ENCODE measurements around the gene PUS3.

DNA sequence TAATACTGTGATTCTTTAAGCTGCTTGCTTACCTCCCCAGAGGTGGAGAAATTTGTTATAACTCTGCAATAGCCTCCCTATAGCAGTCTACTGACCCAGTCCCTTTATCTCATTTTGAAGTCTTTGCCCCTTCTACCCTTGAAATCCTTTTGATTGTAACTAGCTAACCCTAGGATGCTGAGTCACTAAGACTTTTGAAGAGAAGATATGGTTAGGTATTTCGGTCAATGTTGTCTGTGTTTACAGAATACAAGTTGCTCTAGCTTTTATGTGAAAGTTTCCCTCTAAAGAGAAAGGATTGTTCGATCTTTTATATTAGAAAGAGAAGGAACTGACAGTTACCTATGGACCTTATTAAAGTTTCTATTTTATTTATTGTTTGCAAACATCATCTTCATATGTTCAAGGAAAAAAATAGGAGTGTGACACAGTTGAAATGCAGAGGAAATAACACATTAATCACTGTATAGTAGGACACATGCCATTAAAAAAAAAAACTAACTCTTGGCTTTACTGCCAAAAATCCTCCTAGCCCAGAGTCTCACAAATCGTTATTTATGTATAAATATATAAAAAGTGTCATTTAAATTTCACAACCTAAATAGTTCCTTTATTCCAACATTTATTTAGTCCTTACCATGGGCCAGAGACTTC, 12.4 kb downstream of the PUS3 start:
- TF ChIP-seq, protein P1, sequence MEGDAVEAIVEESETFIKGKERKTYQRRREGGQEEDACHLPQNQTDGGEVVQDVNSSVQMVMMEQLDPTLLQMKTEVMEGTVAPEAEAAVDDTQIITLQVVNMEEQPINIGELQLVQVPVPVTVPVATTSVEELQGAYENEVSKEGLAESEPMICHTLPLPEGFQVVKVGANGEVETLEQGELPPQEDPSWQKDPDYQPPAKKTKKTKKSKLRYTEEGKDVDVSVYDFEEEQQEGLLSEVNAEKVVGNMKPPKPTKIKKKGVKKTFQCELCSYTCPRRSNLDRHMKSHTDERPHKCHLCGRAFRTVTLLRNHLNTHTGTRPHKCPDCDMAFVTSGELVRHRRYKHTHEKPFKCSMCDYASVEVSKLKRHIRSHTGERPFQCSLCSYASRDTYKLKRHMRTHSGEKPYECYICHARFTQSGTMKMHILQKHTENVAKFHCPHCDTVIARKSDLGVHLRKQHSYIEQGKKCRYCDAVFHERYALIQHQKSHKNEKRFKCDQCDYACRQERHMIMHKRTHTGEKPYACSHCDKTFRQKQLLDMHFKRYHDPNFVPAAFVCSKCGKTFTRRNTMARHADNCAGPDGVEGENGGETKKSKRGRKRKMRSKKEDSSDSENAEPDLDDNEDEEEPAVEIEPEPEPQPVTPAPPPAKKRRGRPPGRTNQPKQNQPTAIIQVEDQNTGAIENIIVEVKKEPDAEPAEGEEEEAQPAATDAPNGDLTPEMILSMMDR (conservative IDR thresholded peaks at IDR 0.05): no peak
- no peak for TF ChIP-seq EZH2 (IDR thresholded peaks at IDR 0.05; ENCODE audit: low read depth)
